GM19043 (cell line): ENCODE data around the gene PTCHD4.

Source experiments
- ATAC-seq: cut with Tn5 transposase; IDR thresholded peaks from one replicate; pipeline ENCODE4 v1.9.1; 2021; ENCODE audit warnings: low read depth; ENCODE audit not compliant: unreplicated experiment

The PTCHD4 gene

GRCh38 chr6:48100588-48100895 is 10.5 kb downstream of the PTCHD4 start:
- ATAC-seq = no peak

- no peak for ATAC-seq
Observed at GRCh38 chr6:48099713-48100587, 11.0 kb downstream of the PTCHD4 start.

- no peak for ATAC-seq
Observed at GRCh38 chr6:48098923-48099322, 12.1 kb downstream of the PTCHD4 start.

- ATAC-seq = no peak
Observed at GRCh38 chr6:48092550-48093217, 18.3 kb downstream of the PTCHD4 start.

- ATAC-seq = no peak
Observed at GRCh38 chr6:48090546-48090945, 20.5 kb downstream of the PTCHD4 start.

- no peak for ATAC-seq
Observed at GRCh38 chr6:48087448-48087847, 23.5 kb downstream of the PTCHD4 start.

- ATAC-seq = no peak
Observed at GRCh38 chr6:48086187-48086586, 24.8 kb downstream of the PTCHD4 start.

- ATAC-seq = no peak
Observed at GRCh38 chr6:48085131-48085741, 25.8 kb downstream of the PTCHD4 start.

- ATAC-seq = no peak
Observed at GRCh38 chr6:48084201-48084600, 26.8 kb downstream of the PTCHD4 start.

- ATAC-seq = no peak
Observed at GRCh38 chr6:48080227-48081009, 30.6 kb downstream of the PTCHD4 start.

- no peak for ATAC-seq
Observed at GRCh38 chr6:48078120-48078519, 32.9 kb downstream of the PTCHD4 start.

- ATAC-seq = no peak
Observed at GRCh38 chr6:48075181-48075580, 35.8 kb downstream of the PTCHD4 start.

- ATAC-seq = no peak
Observed at GRCh38 chr6:48073976-48074767, 36.8 kb downstream of the PTCHD4 start.

GRCh38 chr6:48071833-48072232 is 39.2 kb downstream of the PTCHD4 start:
- no peak for ATAC-seq

- no peak for ATAC-seq
Observed at GRCh38 chr6:48069280-48069679, 41.7 kb downstream of the PTCHD4 start.

GRCh38 chr6:48068278-48069251 is 42.4 kb downstream of the PTCHD4 start:
- no peak for ATAC-seq

- ATAC-seq = no peak
Observed at GRCh38 chr6:48067886-48068277, 43.1 kb downstream of the PTCHD4 start.

GRCh38 chr6:48067148-48067712 is 43.8 kb downstream of the PTCHD4 start:
- ATAC-seq = no peak
